Pancreas (tissue), 10 donors: Measurements from ENCODE around the gene MYO7B. TPM values are rescaled to one million over a fixed set of nuclear protein-coding genes. Genes with fewer than 3 reads are reported as not detected.
A peak's percentile ranks its signal among the peaks of the same experiment; 100 is the strongest.

Source experiments
- ATAC-seq, 4 donors: fragments of 200-7000 bp; cut with Tn5 transposase; one replicate each; pipeline versions ENCODE4 v1.8.0 to v1.9.1; 2020; ENCODE audit warnings: mild to moderate bottlenecking in 4 of 4, moderate library complexity in 4 of 4
- DNase-seq, 6 donors: peaks; one replicate each; pipeline ENCODE4 v3.0.0-alpha.2; 2020
- FAIRE-seq: peaks from 2 replicates; lab custom pipeline; 2012; peaks lifted over from hg19 to GRCh38; lab: Jason Lieb, UNC
- H3K27ac ChIP-seq, 4 donors: fragments of 200-600 bp; sonication (generic); 1 replicate in 3 of 4; 2 replicates in 1 of 4; pipeline versions ENCODE4 v1.5.0 to v1.8.0; 2020
- H3K27me3 ChIP-seq, 4 donors: fragments of 200-600 bp; one replicate each; pipeline ENCODE4 v1.8.0; 2021
- H3K36me3 ChIP-seq, 3 donors: fragments of 200-600 bp; sonication (generic) in 1 of 3; one replicate each; pipeline versions ENCODE4 v1.5.0 to v1.8.0; 2020 to 2021
- H3K4me1 ChIP-seq, 3 donors: fragments of 200-600 bp; one replicate each; pipeline ENCODE4 v1.8.0; 2021
- H3K4me3 ChIP-seq, 4 donors: fragments of 200-600 bp; sonication (generic) in 2 of 4; one replicate each; pipeline versions ENCODE4 v1.5.0 to v1.8.0; 2020 to 2021
- H3K9me3 ChIP-seq, 4 donors: fragments of 200-600 bp; one replicate each; pipeline ENCODE4 v1.8.0; 2021
- CTCF ChIP-seq, 4 donors: fragments of 200-600 bp; sonication (generic) in 3 of 4; IDR thresholded peaks; one replicate each; pipeline versions ENCODE4 v1.5.0 to v1.8.0; 2021; ENCODE audit warnings: antibody characterized with exemption in 4 of 4
- WGBS, 2 donors: extraction: QIAGEN DNeasy Blood & Tissue Kit; methylation state at CpG; one replicate each; pipeline ENCODE4 v1.1.7; 2013; 5-methylcytosine and 5-hydroxymethylcytosine counted together
- intact Hi-C, 3 donors: fragments of 100-400 bp; cut with DNase I; formaldehyde crosslinking; loops; one replicate each; pipeline versions ENCODE4 v1.11.1 to v1.14.2; 2022
- polyA plus RNA-seq, 2 donors: library from polyadenylated mRNA; stranded (reverse); fragments of 200-250 nt; gene quantifications; one replicate each; pipeline ENCODE4 v1.2.3, GENCODE V29; 2013
- total RNA-seq, 6 donors: library from RNA; stranded (reverse); fragmentation: NEBNext Ultra II Directional in 4 of 6; extraction: Animal tissue kit (Norgen Biotek cat#: 25700) in 4 of 6; gene quantifications; one replicate each; pipeline versions ENCODE4 v1.2.1 to v1.2.4, GENCODE V29; 2021 to 2023
- donor health status: healthy with polysubstance abuse.
- donor health status: DM: no; HTN: no; CAD: no; lungs with moderate emphysema.
- donor health status: DM: no; HTN: no; CAD: no.
- donor health status: control.
- donor health status: control.
- donor health status: Bipolar disorder and iron deficiency.
- donor health status: DM: yes; HTN: yes; CAD: no.
- donor health status: DM: no; HTN: no; CAD: no.
- donor health status: DM: no; HTN: no; CAD: no.
- donor health status: DM: yes; HTN: yes; CAD: no.

Gene MYO7B
- total and polyA plus RNA-seq, 8 donors = 0.12 to 1.5 (median 0.83) TPM

DNA sequence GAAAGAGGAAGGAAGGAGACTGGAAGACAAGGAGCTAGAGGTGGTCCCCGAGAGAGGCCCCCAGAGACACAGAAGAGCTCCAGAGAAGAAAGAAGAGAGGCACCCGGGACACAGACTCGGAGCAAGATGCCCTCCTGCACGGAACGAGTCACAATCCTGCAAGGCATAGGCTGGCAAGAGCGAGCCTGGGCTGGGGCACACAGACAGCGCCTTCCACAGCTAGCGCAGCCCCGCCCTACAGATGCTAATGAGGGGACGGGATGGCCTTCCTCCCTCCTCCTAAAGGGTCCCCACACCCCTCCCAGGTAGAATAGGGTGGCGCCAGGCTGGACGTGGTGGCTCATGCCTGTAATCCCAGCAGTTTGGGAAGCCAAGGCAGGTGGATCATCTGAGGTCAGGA lies 90.7 kb downstream of the MYO7B start:
- 58 to 65% methylated on average over 12 of the region's 12 CpGs for WGBS, 2 donors
- Histone ChIP-seq H3K27ac (no peak overlapping the region), H3K4me3 (no peak overlapping the region), H3K36me3 (no peaks in the 10 kb centered on the region), H3K4me1 (no peaks in the 10 kb centered on the region), H3K9me3 (no peaks in the 10 kb centered on the region), H3K27me3 (no peaks in the 10 kb centered on the region)
- ATAC-seq = no peak
- intact Hi-C loops = no loop called here
- TF ChIP-seq CTCF (IDR thresholded peaks at IDR 0.05) = no peak
- peak in 2 of 6 donors; percentile 27 to 35 for DNase-seq
- FAIRE-seq = no peak

DNA sequence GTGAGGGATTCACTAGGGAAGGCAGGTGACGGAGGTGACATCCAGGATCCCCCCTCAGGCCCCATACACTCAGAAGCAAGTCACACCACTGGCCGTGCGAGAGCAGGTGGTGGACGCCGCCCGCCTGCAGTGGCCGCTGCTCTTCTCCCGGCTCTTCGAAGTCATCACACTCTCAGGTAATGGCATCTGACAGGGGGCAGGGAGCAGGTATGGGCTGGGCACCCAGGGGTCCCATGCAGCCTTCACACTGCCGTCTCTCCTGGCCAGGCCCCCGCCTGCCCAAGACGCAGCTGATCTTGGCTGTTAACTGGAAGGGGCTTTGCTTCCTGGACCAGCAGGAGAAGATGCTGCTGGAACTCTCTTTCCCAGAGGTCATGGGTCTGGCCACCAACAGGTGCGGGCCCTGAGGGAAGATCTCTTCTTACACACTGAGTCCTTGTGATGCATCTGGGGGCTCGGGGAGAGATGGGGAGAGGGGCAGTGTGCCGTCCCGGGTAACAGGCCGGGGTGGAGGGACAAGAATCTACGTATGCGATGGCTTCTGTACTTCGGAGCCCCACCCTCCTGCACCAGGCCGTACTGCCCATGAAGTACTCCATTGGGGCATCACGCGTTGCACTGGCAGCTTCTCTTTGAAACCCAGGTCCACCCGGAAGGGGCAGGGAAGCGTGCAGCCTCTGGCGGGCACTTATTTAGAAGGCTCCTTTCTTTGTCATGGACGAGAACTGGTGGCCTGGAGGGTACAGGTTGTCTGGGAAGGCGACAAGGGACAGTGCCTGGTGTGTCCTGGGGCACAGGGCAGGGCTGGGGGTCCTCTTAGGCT lies 91.6 kb downstream of the MYO7B start:
- intact Hi-C loops = no loop called here
- no peaks in the 10 kb centered on the region for H3K4me1 ChIP-seq
- H3K9me3 ChIP-seq = no peaks in the 10 kb centered on the region
- H3K36me3 ChIP-seq = no peaks in the 10 kb centered on the region
- H3K27me3 ChIP-seq = no peaks in the 10 kb centered on the region
- WGBS, 2 donors = 69 to 82% methylated on average over 26 to 28 of the region's 28 CpGs
- FAIRE-seq = no peak
- H3K27ac ChIP-seq = no peak overlapping the region
- H3K4me3 ChIP-seq = no peak overlapping the region
- peak in 2 of 6 donors; percentile 14 to 29 for DNase-seq
- no peak for ATAC-seq
- no peak for TF ChIP-seq CTCF (IDR thresholded peaks at IDR 0.05)

- WGBS, 2 donors = 77 to 79% methylated on average over 17 to 18 of the region's 18 CpGs
- Histone ChIP-seq H3K36me3 (no peaks in the 10 kb centered on the region), H3K4me3 (no peak overlapping the region), H3K27ac (no peak overlapping the region), H3K27me3 (no peaks in the 10 kb centered on the region), H3K9me3 (no peaks in the 10 kb centered on the region), H3K4me1 (no peaks in the 10 kb centered on the region)
- intact Hi-C loops = no loop called here
- no peak for ATAC-seq
- no peak for FAIRE-seq
- TF ChIP-seq CTCF (IDR thresholded peaks at IDR 0.05) = no peak
- DNase-seq = peak in 2 of 6 donors; percentile 6 to 42
Measured at GRCh38 chr2:127627740-127628571, 92.5 kb downstream of the MYO7B start.

DNA sequence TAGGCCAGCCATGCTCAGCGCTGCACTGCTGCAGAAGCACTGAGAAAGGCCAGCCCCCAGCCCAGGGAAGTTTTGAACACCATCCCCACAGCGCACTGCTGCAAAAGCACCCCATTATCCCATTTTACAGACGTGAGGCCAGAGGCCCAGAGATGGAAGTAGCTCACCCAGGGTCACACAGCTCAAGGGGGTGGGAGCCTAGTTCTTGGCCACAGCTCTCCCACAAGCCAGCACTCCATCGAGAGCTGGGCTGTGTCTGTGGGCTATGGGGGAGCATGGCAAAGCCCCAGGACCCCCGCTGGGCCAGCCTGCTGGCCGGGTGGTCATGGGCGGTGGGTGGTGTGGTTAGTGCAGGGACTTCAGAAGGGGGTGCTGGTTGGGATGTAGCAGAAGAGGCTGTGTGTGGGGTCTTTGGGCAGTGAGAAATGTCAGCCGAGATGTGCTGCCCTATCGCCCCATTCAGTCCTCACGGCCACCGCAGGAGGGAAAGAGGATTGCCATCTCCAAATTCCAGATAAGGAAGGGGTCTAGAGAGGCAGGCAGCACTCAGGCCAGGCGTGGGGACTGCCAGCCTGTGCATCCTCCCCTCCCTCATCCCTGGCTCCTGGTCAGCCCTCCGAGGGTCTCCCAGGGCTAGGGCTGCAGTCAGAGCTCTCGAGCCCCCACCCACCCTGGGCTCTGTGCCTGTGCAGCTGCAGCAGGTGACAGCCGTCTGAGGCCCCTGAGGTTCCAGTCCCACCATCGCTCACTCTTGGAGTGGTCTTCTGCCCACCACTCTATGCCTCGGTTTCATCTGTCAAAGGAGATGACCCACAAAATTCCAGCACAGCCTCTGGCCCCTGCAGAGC lies 93.5 kb downstream of the MYO7B start:
- H3K27me3 ChIP-seq = no peaks in the 10 kb centered on the region
- H3K4me1 ChIP-seq = no peaks in the 10 kb centered on the region
- H3K9me3 ChIP-seq = no peaks in the 10 kb centered on the region
- intact Hi-C loops = no loop called here
- DNase-seq (peak in 2 of 6 donors; percentile 9 to 46), FAIRE-seq (no peak), ATAC-seq (no peak)
- no peaks in the 10 kb centered on the region for H3K36me3 ChIP-seq
- no peak overlapping the region for H3K27ac ChIP-seq
- TF ChIP-seq CTCF (IDR thresholded peaks at IDR 0.05) = no peak
- WGBS, 2 donors = 67 to 80% methylated on average over 15 to 17 of the region's 17 CpGs
- H3K4me3 ChIP-seq = no peak overlapping the region
